ENCODE measurements around the gene HMOX1. TPM values are rescaled to one million over a fixed set of nuclear protein-coding genes. Genes with fewer than 3 reads are reported as not detected.

Gene HMOX1
- total RNA-seq (1 to 10 TPM; 2.6 to 3.1 TPM), polyA plus RNA-seq (under 1 TPM in 1 of 3 donors, not detected in 2; 0.65 TPM), total RNA-seq (0 to 1.4 (median 0.08) reads per million in 6 experiments)

- peaks cover 14 to 45% (median 17%) of the 10 kb centered on the region in 5 donors for H3K27me3 Mint-ChIP-seq
- H3K36me3 Mint-ChIP-seq = no peaks in the 10 kb centered on the region
- DNase-seq = peak in 8 of 10 donors; percentile 24 to 68 (median 32)
- POLR2A ChIA-PET = interaction anchor here (0.6 to 1.2 kb wide), 2 partner anchors 9 to 81 kb away, joined by 3 to 4 read pairs; partner anchors contain the start of gene TOM1
- no peaks in the 10 kb centered on the region for H3K9me3 Mint-ChIP-seq
- peak within 1 kb of the TSS; percentile 7 to 76 (median 58) for H3K4me3 Mint-ChIP-seq
- peaks cover 10 to 38% (median 21%) of the 10 kb centered on the region in 4 donors for H3K4me1 Mint-ChIP-seq
- H3K27ac Mint-ChIP-seq = peak within 1 kb of the TSS in 3 of 10 donors; percentile 13 to 57 (median 36)
- peak; percentile 85 to 90 for ATAC-seq
Observed at GRCh38 chr22:35380537-35381423, at the start of gene HMOX1. TSS of gene HMOX1 (plus strand) at chr22:35381096. CDS start at chr22:35381174, 78 bp downstream.

- Mint-ChIP-seq H3K4me3 (no peak overlapping the region), H3K9me3 (no peaks in the 10 kb centered on the region), H3K27ac (peak overlapping the region in 6 of 10 donors; percentile 6 to 90 (median 38)), H3K27me3 (no peaks in the 10 kb centered on the region), H3K4me1 (peaks cover 8 to 39% (median 23%) of the 10 kb centered on the region in 4 donors), H3K36me3 (peaks cover 0 to 46% (median 0%) of the 10 kb centered on the region in 3 donors)
- no peak for DNase-seq
- ATAC-seq = no peak
- POLR2A ChIA-PET = interaction anchor here (0.7 kb wide), 1 partner anchor 14 kb away, joined by 3 read pairs; no protein-coding TSS in a partner anchor
Observed at GRCh38 chr22:35332278-35332677, 48.6 kb upstream of the HMOX1 start.

GRCh38 chr22:35333220-35333619 is 47.7 kb upstream of the HMOX1 start:
- Mint-ChIP-seq H3K27me3 (no peaks in the 10 kb centered on the region), H3K36me3 (peaks cover 0 to 45% (median 0%) of the 10 kb centered on the region in 3 donors), H3K4me3 (no peak overlapping the region), H3K27ac (no peak overlapping the region), H3K4me1 (peaks cover 8 to 39% (median 21%) of the 10 kb centered on the region in 4 donors), H3K9me3 (no peaks in the 10 kb centered on the region)
- DNase-seq (no peak), ATAC-seq (no peak)
- POLR2A ChIA-PET = no interaction called here

GRCh38 chr22:35334004-35334403 is 46.9 kb upstream of the HMOX1 start:
- Mint-ChIP-seq H3K27ac (peak overlapping the region in 5 of 10 donors; percentile 13 to 80 (median 38)), H3K4me3 (no peak overlapping the region), H3K9me3 (no peaks in the 10 kb centered on the region), H3K4me1 (peaks cover 8 to 38% (median 20%) of the 10 kb centered on the region in 4 donors), H3K27me3 (no peaks in the 10 kb centered on the region), H3K36me3 (peaks cover 0 to 47% (median 0%) of the 10 kb centered on the region in 3 donors)
- ATAC-seq (no peak), DNase-seq (no peak)
- POLR2A ChIA-PET = interaction anchor here (1.1 kb wide), 1 partner anchor 33 kb away, joined by 3 read pairs; no protein-coding TSS in a partner anchor

- H3K4me3 Mint-ChIP-seq = no peak overlapping the region
- peak overlapping the region in 3 of 10 donors; percentile 37 to 47 (median 43) for H3K27ac Mint-ChIP-seq
- POLR2A ChIA-PET = interaction anchor here (0.5 kb wide), 1 partner anchor 28 kb away, joined by 5 read pairs; no protein-coding TSS in a partner anchor
Observed at GRCh38 chr22:35335468-35335867, 45.4 kb upstream of the HMOX1 start.

GRCh38 chr22:35335936-35336781 is 44.7 kb upstream of the HMOX1 start:
- no peak overlapping the region for H3K4me3 Mint-ChIP-seq
- no peaks in the 10 kb centered on the region for H3K27me3 Mint-ChIP-seq
- peaks cover 0 to 56% (median 2%) of the 10 kb centered on the region in 3 donors for H3K36me3 Mint-ChIP-seq
- DNase-seq = no peak
- POLR2A ChIA-PET = no interaction called here
- no peaks in the 10 kb centered on the region for H3K9me3 Mint-ChIP-seq
- peaks cover 0 to 16% (median 5%) of the 10 kb centered on the region in 4 donors for H3K4me1 Mint-ChIP-seq
- no peak for ATAC-seq
- peak overlapping the region in 2 of 10 donors; percentile 72 to 76 for H3K27ac Mint-ChIP-seq

More at GRCh38 chr22:35335468-35335867, 45.4 kb upstream of the HMOX1 start:
- no peaks in the 10 kb centered on the region for H3K9me3 Mint-ChIP-seq
- H3K36me3 Mint-ChIP-seq = peaks cover 0 to 54% (median 2%) of the 10 kb centered on the region in 3 donors
- ATAC-seq = no peak
- H3K4me1 Mint-ChIP-seq = peaks cover 2 to 23% (median 10%) of the 10 kb centered on the region in 4 donors
- H3K27me3 Mint-ChIP-seq = no peaks in the 10 kb centered on the region
- DNase-seq = no peak

- Mint-ChIP-seq H3K4me3 (no peak overlapping the region), H3K27me3 (no peaks in the 10 kb centered on the region), H3K4me1 (peaks cover 0 to 12% (median 4%) of the 10 kb centered on the region in 4 donors), H3K36me3 (peaks cover 0 to 42% (median 2%) of the 10 kb centered on the region in 3 donors), H3K27ac (peak overlapping the region in 3 of 10 donors; percentile 8 to 61 (median 24)), H3K9me3 (no peaks in the 10 kb centered on the region)
- DNase-seq (no peak), ATAC-seq (peak; percentile 42 to 62)
- POLR2A ChIA-PET = no interaction called here
Observed at GRCh38 chr22:35337932-35338331, 43.0 kb upstream of the HMOX1 start.

- no peaks in the 10 kb centered on the region for H3K27me3 Mint-ChIP-seq
- no peak overlapping the region for H3K27ac Mint-ChIP-seq
- no peak overlapping the region for H3K4me3 Mint-ChIP-seq
- DNase-seq = no peak
- no peaks in the 10 kb centered on the region for H3K4me1 Mint-ChIP-seq
- no peaks in the 10 kb centered on the region for H3K9me3 Mint-ChIP-seq
- POLR2A ChIA-PET = no interaction called here
- H3K36me3 Mint-ChIP-seq = peaks cover 0 to 28% (median 2%) of the 10 kb centered on the region in 3 donors
- ATAC-seq = no peak
Observed at GRCh38 chr22:35341090-35341874, 39.6 kb upstream of the HMOX1 start.

- POLR2A ChIA-PET = interaction anchor here (0.6 kb wide), 1 partner anchor 64 kb away, joined by 6 read pairs; no protein-coding TSS in a partner anchor
- Mint-ChIP-seq H3K4me1 (no peaks in the 10 kb centered on the region), H3K36me3 (peaks cover 0 to 28% (median 2%) of the 10 kb centered on the region in 3 donors), H3K9me3 (no peaks in the 10 kb centered on the region), H3K27ac (no peak overlapping the region), H3K27me3 (no peaks in the 10 kb centered on the region), H3K4me3 (no peak overlapping the region)
- DNase-seq (no peak), ATAC-seq (peak in 1 of 2 donors; percentile 27)
Observed at GRCh38 chr22:35342390-35342789, 38.5 kb upstream of the HMOX1 start.

- DNase-seq (no peak), ATAC-seq (no peak)
- POLR2A ChIA-PET = interaction anchor here (1.0 kb wide), 1 partner anchor 13 kb away, joined by 3 read pairs; no protein-coding TSS in a partner anchor
- no peaks in the 10 kb centered on the region for H3K4me1 Mint-ChIP-seq
- no peak overlapping the region for H3K27ac Mint-ChIP-seq
- no peaks in the 10 kb centered on the region for H3K9me3 Mint-ChIP-seq
- H3K4me3 Mint-ChIP-seq = no peak overlapping the region
- peaks cover 0 to 23% (median 2%) of the 10 kb centered on the region in 3 donors for H3K36me3 Mint-ChIP-seq
- H3K27me3 Mint-ChIP-seq = no peaks in the 10 kb centered on the region
Observed at GRCh38 chr22:35343664-35344550, 37.0 kb upstream of the HMOX1 start.
